ENCODE data around the gene SH2D2A. TPM values are rescaled to one million over a fixed set of nuclear protein-coding genes. Genes with fewer than 3 reads are reported as not detected.

SH2D2A gene
- total RNA-seq, 2 experiments from 2014 or later = 51.6 to 51.8 TPM

DNA sequence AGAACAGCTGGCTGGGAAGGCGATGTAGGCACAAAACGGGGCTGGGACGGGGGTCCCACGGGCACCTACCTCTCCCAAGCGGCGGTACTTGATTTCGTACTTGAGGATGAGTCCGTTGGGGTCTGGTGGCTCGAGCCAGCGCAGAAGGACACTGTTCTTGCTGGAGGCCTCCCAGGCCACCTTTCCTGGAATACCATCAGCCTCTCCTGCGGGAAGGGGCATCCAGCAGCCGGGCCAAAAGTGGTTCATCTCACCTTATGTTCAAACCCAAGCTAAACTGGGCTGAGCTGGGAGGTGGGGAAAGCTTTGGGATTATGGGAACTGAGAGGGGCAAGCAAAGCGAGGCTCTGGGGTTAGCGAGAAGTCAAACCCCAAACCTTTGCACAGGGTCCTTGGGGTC is 28.0 kb upstream of the SH2D2A start:
- TF ChIP-seq, protein P1, sequence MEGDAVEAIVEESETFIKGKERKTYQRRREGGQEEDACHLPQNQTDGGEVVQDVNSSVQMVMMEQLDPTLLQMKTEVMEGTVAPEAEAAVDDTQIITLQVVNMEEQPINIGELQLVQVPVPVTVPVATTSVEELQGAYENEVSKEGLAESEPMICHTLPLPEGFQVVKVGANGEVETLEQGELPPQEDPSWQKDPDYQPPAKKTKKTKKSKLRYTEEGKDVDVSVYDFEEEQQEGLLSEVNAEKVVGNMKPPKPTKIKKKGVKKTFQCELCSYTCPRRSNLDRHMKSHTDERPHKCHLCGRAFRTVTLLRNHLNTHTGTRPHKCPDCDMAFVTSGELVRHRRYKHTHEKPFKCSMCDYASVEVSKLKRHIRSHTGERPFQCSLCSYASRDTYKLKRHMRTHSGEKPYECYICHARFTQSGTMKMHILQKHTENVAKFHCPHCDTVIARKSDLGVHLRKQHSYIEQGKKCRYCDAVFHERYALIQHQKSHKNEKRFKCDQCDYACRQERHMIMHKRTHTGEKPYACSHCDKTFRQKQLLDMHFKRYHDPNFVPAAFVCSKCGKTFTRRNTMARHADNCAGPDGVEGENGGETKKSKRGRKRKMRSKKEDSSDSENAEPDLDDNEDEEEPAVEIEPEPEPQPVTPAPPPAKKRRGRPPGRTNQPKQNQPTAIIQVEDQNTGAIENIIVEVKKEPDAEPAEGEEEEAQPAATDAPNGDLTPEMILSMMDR (IDR thresholded peaks at IDR 0.05) = no peak
- ChIA-PET CTCF (interaction anchor here (1.0 kb wide), 1 partner anchor 16 kb away, joined by 3 read pairs; the partner anchor contains the start of gene NTRK1), POLR2A (no interaction called here)
- Mint-ChIP-seq H3K4me3 (peak overlapping the region; percentile 34), H3K27me3 (peaks cover 78% of the 10 kb centered on the region), H3K36me3 (ENCODE audit: low read depth) (no peaks in the 10 kb centered on the region), H3K9me3 (no peaks in the 10 kb centered on the region), H3K4me1 (ENCODE audit: low read depth) (peaks cover 46% of the 10 kb centered on the region), H3K27ac (no peak overlapping the region)
- no peaks in the 10 kb centered on the region for H3K36me3 ChIP-seq (ENCODE audit: insufficient read depth, low read length)
- H3K27ac ChIP-seq (ENCODE audit: low read depth in 1 of 2, low read length in 2 of 2) = no peak overlapping the region
- no peak for ATAC-seq (ENCODE audit: poor library complexity)
- H3K4me1 ChIP-seq (ENCODE audit: insufficient read depth, low read length) = peaks cover 30% of the 10 kb centered on the region
- H3K27me3 ChIP-seq (ENCODE audit: control insufficient read depth in 1 of 2, insufficient read depth in 2 of 2, low read length in 2 of 2) = peaks cover 39 to 45% of the 10 kb centered on the region in 2 experiments
- intact Hi-C loops (cut with DNase I, micrococcal nuclease) = loop anchor here (5.0 kb wide), 1 partner anchor 32 kb away; no protein-coding TSS in a partner anchor
- peak overlapping the region; percentile 33 for H3K4me3 ChIP-seq (ENCODE audit: low read length)
- peaks cover 0 to 18% of the 10 kb centered on the region in 2 experiments for H3K9me3 ChIP-seq (ENCODE audit: control insufficient read depth in 1 of 2, insufficient read depth in 1 of 2, low read length in 2 of 2)
- no peak for DNase-seq

GRCh38 chr1:156844102-156844501 is 27.5 kb upstream of the SH2D2A start:
- Histone ChIP-seq H3K27me3 (ENCODE audit: control insufficient read depth in 1 of 2, insufficient read depth in 2 of 2, low read length in 2 of 2) (peaks cover 39 to 49% of the 10 kb centered on the region in 2 experiments), H3K4me1 (ENCODE audit: insufficient read depth, low read length) (peaks cover 28% of the 10 kb centered on the region), H3K4me3 (ENCODE audit: low read length) (no peak overlapping the region), H3K9me3 (ENCODE audit: control insufficient read depth in 1 of 2, insufficient read depth in 1 of 2, low read length in 2 of 2) (peaks cover 0 to 18% of the 10 kb centered on the region in 2 experiments), H3K27ac (ENCODE audit: low read depth in 1 of 2, low read length in 2 of 2) (no peak overlapping the region), H3K36me3 (ENCODE audit: insufficient read depth, low read length) (no peaks in the 10 kb centered on the region)
- Mint-ChIP-seq H3K36me3 (ENCODE audit: low read depth) (no peaks in the 10 kb centered on the region), H3K4me1 (ENCODE audit: low read depth) (peaks cover 45% of the 10 kb centered on the region), H3K9me3 (no peaks in the 10 kb centered on the region), H3K27ac (no peak overlapping the region), H3K27me3 (peaks cover 82% of the 10 kb centered on the region), H3K4me3 (peak overlapping the region; percentile 67)
- no peak for ATAC-seq (ENCODE audit: poor library complexity)
- DNase-seq = no peak
- TF ChIP-seq, protein P1 (IDR thresholded peaks at IDR 0.05) = no peak
- ChIA-PET CTCF (interaction anchor here (1.2 kb wide), 1 partner anchor 16 kb away, joined by 7 read pairs; no protein-coding TSS in a partner anchor), POLR2A (no interaction called here)
- intact Hi-C loops (cut with DNase I, micrococcal nuclease) = no loop called here

GRCh38 chr1:156842618-156843300 is 26.1 kb upstream of the SH2D2A start:
- Mint-ChIP-seq H3K36me3 (ENCODE audit: low read depth) (no peaks in the 10 kb centered on the region), H3K9me3 (no peaks in the 10 kb centered on the region), H3K4me1 (ENCODE audit: low read depth) (peaks cover 31% of the 10 kb centered on the region), H3K27ac (no peak overlapping the region), H3K4me3 (no peak overlapping the region), H3K27me3 (peaks cover 82% of the 10 kb centered on the region)
- POLR2A ChIA-PET = no interaction called here
- Histone ChIP-seq H3K36me3 (ENCODE audit: insufficient read depth, low read length) (no peaks in the 10 kb centered on the region), H3K27ac (ENCODE audit: low read depth in 1 of 2, low read length in 2 of 2) (no peak overlapping the region), H3K27me3 (ENCODE audit: control insufficient read depth in 1 of 2, insufficient read depth in 2 of 2, low read length in 2 of 2) (peaks cover 39 to 49% of the 10 kb centered on the region in 2 experiments), H3K9me3 (ENCODE audit: control insufficient read depth in 1 of 2, insufficient read depth in 1 of 2, low read length in 2 of 2) (peaks cover 0 to 18% of the 10 kb centered on the region in 2 experiments), H3K4me1 (ENCODE audit: insufficient read depth, low read length) (peaks cover 22% of the 10 kb centered on the region), H3K4me3 (ENCODE audit: low read length) (no peak overlapping the region)
- intact Hi-C loops (cut with DNase I, micrococcal nuclease) = no loop called here
- CTCF ChIA-PET = interaction anchor here (1.2 kb wide), 1 partner anchor 17 kb away, joined by 7 read pairs; no protein-coding TSS in a partner anchor
- TF ChIP-seq, protein P1 (IDR thresholded peaks at IDR 0.05) = no peak
- no peak for DNase-seq
- no peak for ATAC-seq (ENCODE audit: poor library complexity)

All from CD4-positive, alpha-beta T cell (primary cell).